Suppressor macrophage treated with lipopolysaccharide for 1 hour (primary cell): ENCODE measurements around the gene ZFHX2.
A peak's percentile ranks its signal among the peaks of the same experiment; 100 is the strongest.
"Not testable (repeated sequence)": the region's sequence is repeated elsewhere in the genome, so short reads cannot be mapped to it uniquely, and the experiment has no call there.

Source experiments
- DNase-seq, 3 donors: peaks; one replicate each; pipeline ENCODE4 v3.0.0-alpha.2; 2020 to 2022

ZFHX2 gene

GRCh38 chr14:23551266-23552028 lies at the start of gene ZFHX2:
Gene ZFHX2 (minus strand): TSS chr14:23551765. CDS start chr14:23535325, 16,440 bp downstream.
- DNase-seq: peak; percentile 85 to 89 (median 88)

DNA sequence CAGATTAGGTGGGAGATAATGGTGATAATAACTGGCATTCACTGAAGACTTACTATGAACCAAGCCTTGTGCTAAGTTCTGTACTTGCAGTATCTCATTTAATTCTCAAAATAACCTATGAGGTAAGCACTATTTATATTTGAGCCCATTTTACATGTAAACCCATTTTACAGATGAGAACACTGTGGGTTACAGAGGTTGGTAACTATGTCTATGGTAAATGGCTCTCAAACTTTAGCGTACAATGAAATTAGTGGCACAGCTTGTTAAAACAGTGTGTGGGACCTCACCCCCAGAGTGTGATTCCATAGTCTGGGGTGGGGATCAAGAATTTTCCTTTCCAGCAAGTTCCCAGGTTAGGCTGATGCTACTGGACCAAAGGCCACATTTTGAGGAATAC lies 49.2 kb upstream of the ZFHX2 start:
- DNase-seq: no peak

GRCh38 chr14:23600322-23600707 lies 48.8 kb upstream of the ZFHX2 start:
- DNase-seq: no peak

- DNase-seq: not testable (repeated sequence)
These were observed 42.6 kb upstream of the ZFHX2 start for GRCh38 chr14:23594191-23594590.

DNA sequence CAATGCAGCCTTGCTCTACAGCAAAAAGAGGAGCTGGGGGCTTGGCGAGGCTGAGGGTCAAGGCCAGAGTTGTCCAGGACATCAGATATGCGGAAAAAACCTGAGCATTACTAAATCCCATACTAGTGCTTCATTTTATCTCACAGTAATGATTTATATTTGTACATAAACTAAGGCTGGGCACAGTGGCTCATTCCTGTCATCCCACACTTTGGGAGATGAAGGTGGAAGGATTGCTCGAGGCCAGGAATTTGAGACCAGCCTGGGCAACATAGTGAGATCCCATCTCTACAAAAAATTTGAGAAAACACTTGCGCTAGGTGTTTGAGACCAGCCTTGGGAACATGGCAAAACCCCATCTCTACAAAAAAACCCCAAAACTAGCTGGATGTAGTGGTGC lies 38.6 kb upstream of the ZFHX2 start:
- DNase-seq: no peak

GRCh38 chr14:23589606-23590005 lies 38.0 kb upstream of the ZFHX2 start:
- DNase-seq: no peak

- peak; percentile 87 to 92 (median 88) for DNase-seq
These were observed 37.5 kb upstream of the ZFHX2 start for GRCh38 chr14:23588884-23589598.

DNA sequence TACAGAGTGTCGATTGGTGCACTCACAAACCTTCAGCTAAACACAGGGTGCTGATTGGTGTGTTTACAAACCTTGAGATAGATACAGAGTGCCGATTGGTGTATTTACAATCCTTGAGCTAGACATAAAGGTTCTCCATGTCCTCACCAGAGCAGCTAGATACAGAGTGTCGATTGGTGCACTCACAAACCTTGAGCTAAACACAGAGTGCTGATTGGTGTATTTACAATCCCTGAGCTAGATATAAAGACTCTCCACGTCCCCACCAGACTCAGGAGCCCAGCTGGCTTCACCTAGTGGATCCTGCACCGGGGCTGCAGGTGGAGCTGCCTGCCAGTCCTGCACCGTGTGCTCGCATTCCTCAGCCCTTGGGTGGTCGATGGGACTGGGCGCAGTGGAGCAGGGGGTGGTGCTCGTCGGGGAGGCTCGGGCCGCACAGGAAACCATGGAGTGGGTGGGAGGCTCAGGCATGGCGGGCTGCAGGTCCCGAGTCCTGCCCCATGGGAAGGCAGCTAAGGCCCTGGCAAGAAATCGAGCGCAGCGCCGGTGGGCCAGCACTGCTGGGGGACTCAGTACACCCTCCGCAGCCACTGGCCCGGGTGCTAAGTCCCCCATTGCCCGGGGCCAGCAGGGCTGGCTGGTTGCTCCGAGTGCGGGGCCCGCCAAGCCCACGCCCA lies 33.1 kb upstream of the ZFHX2 start:
- DNase-seq: not testable (repeated sequence)

GRCh38 chr14:23583761-23584526 lies 32.4 kb upstream of the ZFHX2 start:
- DNase-seq: not testable (repeated sequence)

DNA sequence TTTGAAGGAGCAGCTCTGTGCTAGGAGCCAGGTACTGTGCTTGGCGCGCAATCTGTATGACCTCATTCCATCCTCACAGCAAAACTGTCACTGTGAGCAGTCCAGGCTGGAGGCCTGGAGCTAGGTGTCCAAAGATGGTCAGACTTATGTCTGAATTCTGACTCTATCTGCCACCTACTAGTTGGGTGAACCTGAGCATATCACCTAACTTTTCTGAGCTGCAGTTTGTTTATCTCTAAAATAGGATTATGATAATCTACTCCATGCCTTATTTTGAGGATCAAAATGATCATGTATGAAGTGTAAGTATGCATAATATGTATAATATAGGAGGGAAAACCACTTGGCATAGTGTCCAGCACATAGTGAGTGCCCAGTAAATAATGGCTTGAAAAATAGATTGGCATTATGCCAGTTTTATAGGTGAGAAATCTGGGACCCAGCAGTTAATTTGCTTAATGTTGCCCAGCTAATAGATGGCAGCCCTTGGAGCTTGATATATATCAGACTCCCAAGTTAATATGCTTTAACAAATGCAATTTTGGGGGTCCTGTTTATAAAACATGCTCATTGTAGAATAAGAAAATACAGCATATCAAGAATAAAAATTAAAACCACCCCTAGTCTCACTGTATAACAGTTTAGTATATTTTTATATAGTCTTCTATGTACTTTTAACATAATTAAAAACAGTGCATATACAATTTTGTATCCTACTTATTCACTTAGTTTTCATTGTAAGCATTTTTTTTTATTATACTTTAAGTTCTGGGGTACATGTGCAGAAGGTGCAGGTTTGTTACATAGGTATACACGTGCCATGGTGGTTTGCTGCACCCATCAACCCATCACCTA lies 31.6 kb upstream of the ZFHX2 start:
- no peak for DNase-seq

DNA sequence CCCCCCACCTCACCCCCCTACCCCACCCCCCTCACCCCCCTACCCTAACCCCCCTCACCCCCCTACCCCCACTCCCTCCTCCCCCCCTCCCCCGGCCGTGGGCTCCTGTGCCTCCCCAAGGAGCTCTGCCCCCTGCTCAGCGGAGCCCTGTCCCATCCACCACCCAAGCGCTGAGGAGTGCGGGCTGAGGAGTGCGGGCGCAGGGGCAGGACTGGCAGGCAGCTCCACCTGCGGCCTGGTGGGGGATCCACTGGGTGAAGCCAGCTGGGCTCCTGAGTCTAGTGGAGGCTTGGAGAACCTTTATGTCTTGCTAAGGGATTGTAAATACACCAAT lies 29.4 kb upstream of the ZFHX2 start:
- no peak for DNase-seq

DNA sequence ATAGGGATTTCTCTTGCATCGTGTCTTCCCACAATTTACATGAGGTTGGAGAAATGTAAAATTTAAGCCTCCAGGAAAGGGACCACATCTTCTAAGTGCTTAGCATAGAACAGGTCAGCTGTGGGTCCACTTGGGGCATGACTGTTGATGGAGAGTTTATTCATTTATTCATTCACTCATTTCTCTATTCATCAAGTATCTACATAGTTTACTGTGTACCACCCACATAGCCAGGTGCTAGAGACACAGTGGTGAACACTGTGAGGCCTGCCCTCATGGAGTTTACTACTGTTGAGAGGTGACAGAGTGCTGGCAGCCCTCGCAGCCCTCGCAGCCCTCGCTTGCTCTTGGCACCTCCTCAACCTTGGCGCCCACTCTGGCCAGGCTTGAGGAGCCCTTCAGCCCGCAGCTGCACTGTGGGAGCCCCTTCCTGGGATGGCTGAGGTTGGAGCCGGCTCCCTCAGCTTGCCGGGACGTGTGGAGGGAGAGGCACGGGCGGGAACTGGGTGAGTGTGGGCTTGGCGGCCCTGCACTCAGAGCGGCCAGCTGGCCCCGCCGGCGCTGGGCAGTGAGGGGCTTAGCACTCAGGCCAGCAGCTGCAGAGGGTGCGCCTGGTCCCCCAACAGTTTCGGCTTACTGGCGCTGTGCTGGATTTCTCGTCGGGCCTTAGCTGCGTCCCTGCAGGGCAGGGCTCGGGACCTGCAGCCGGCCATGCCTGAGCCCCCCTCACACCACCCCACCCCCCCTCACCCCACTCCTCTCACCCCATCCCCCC lies 28.8 kb upstream of the ZFHX2 start:
- peak in 1 of 3 donors; percentile 7 for DNase-seq

DNA sequence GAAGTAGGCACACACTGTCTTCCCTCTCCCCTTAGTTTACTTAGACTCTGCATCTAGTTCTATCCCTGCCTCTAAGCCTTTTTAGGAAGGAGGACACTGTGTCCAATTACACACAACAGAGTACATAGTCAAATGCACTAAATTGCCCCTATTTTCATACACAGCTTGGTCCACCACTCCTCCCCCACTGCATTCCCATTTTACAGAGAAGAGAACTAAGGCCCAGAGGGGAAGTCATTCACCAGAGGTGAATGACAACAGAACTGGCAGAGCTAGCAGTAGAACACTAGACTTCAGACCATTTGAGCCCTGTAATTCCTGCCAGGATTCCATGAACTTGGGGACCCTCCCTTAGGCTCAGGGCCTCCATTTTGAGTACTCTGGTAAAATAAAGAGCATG lies 28.2 kb upstream of the ZFHX2 start:
- no peak for DNase-seq

DNA sequence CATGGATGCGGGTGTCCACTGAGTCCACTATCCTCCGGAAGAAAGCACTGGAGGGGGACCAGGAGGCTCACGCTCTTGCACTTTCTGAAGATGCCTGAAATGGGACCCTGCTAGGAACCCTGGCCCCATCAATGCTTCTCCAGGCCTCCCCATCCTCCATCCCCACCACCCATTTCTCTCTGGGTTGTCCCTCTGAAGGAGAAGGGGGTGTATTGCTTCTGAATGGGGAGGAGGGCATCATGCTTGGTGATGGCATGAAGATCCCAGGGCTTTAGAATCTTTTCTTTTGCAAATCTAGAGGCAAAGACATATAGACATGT lies 27.7 kb upstream of the ZFHX2 start:
- peak in 1 of 3 donors; percentile 0 for DNase-seq

GRCh38 chr14:23578560-23579310 lies 27.2 kb upstream of the ZFHX2 start, which contains the start of gene JPH4:
Gene JPH4 (minus strand): TSS chr14:23578790. CDS start chr14:23577453, 1,337 bp downstream.
- peak in 1 of 3 donors; percentile 14 for DNase-seq

DNA sequence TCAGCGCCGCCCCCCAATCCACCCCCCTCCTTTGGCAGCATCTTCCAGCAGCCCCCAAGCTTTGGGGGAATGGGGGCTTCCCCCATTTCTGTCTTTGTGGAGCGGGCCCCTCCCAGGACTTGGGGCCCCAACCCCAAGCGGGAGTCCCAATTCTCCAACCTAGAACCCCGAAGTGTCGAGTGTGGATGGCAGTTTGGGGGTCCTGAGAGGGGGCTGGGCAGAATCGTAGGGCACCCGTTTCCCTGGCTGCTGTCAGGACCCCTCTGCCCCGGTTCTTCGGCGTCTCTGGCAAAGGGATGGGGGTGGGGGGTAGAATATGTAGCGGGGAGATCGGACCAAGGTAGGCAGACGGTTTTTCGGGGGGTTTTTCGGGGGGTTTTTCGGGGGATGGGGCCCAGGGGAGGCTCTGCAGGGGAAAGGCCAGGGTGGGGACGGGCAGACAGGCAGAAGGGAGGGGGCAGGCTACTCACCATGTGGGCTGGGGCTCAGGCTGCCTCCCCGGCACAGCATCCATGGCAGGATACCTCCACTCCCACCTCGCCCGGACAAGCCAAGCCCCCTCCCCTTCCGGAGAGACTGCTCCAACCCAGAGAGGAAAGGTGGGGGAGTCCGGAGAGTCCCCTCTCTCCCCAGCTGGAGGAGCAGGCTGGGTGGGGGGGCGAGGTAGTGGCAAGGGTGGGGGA lies 26.3 kb upstream of the ZFHX2 start:
- DNase-seq: peak in 1 of 3 donors; percentile 5

- DNase-seq: peak; percentile 27 to 54 (median 35)
These were observed 25.6 kb upstream of the ZFHX2 start for GRCh38 chr14:23577004-23577681.

DNA sequence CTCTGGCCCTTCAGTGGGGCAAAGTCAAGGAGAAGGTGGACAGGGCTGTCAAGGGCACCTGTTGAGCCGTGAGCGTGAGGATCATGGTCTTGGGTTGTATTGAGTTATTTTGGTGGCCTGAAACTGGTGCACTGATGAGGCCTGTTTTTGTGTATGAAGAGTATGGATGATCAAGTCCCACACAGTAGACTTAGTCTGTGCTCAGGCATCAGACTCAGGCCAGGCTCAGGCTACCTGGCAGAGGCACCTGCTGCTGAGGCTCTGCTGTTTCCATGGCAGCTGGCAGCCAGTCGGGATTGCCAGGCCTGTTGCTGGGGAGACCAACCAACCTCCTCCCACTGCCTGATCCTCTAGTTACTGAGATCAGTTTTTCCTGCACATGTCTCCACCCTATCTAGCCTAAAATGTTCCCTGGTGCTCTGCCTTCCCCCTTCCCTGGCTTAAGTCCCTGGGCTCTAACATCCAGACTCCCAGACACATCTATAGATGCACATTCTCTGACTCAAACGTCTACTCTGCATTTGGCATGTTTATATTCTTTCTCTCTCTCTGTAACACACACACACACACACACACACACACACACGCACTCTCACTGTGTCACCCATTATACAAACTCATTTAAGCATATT lies 21.9 kb upstream of the ZFHX2 start:
- no peak for DNase-seq

GRCh38 chr14:23572836-23573235 lies 21.3 kb upstream of the ZFHX2 start:
- DNase-seq: peak; percentile 62 to 75 (median 70)
